BJ (cell line): ENCODE measurements around the gene FLCN. TPM values are rescaled to one million over a fixed set of nuclear protein-coding genes. Genes with fewer than 3 reads are reported as not detected.
"Not testable (repeated sequence)": the region's sequence is repeated elsewhere in the genome, so short reads cannot be mapped to it uniquely, and the experiment has no call there.

ENCODE experiments used
- CTCF ChIA-PET: fragments of 350-600 bp; formaldehyde crosslinking; extraction: SDS; loops from one replicate; lab custom pipeline; 2021; ENCODE audit warnings: antibody characterized with exemption, inconsistent platforms; lab: Yijun Ruan, JAX
- POLR2A ChIA-PET: fragments of 300-600 bp; sonication (Branson Sonifier 250); formaldehyde crosslinking; extraction: SDS; loops from one replicate; lab custom pipeline; 2021; ENCODE audit warnings: antibody characterized with exemption; lab: Charles Lee
- DNase-seq: peaks from one replicate; pipeline ENCODE4 v3.0.0-alpha.2; 2011; ENCODE audit warnings: low read depth
- H3K27me3 ChIP-seq: 2 replicates; pipeline ENCODE4 v1.6.0; 2011; ENCODE audit warnings: low read length; ENCODE audit not compliant: control insufficient read depth, insufficient read depth
- H3K36me3 ChIP-seq: 2 replicates; pipeline ENCODE4 v1.5.1; 2011; ENCODE audit warnings: low read length; ENCODE audit not compliant: control insufficient read depth, insufficient read depth
- H3K4me3 ChIP-seq: 2 replicates; pipeline ENCODE4 v1.5.1; 2011; ENCODE audit warnings: low read depth, mild to moderate bottlenecking, control low read depth, low read length
- polyA plus RNA-seq: library from polyadenylated mRNA; depleted of rRNA; stranded (reverse); fragments of >200 nt; gene quantifications from 2 replicates; pipeline ENCODE4 v1.2.3, GENCODE V29; 2011
- TF ChIP-seq, protein P1 (sequence below): IDR thresholded peaks from 2 replicates; pipeline ENCODE4 v1.5.1; 2011; ENCODE audit warnings: low read depth, mild to moderate bottlenecking, control low read depth, inconsistent platforms, low read length, moderate library complexity; ENCODE audit not compliant: insufficient read depth

The FLCN gene
- polyA plus RNA-seq, 1 experiment: 15.4 TPM

DNA sequence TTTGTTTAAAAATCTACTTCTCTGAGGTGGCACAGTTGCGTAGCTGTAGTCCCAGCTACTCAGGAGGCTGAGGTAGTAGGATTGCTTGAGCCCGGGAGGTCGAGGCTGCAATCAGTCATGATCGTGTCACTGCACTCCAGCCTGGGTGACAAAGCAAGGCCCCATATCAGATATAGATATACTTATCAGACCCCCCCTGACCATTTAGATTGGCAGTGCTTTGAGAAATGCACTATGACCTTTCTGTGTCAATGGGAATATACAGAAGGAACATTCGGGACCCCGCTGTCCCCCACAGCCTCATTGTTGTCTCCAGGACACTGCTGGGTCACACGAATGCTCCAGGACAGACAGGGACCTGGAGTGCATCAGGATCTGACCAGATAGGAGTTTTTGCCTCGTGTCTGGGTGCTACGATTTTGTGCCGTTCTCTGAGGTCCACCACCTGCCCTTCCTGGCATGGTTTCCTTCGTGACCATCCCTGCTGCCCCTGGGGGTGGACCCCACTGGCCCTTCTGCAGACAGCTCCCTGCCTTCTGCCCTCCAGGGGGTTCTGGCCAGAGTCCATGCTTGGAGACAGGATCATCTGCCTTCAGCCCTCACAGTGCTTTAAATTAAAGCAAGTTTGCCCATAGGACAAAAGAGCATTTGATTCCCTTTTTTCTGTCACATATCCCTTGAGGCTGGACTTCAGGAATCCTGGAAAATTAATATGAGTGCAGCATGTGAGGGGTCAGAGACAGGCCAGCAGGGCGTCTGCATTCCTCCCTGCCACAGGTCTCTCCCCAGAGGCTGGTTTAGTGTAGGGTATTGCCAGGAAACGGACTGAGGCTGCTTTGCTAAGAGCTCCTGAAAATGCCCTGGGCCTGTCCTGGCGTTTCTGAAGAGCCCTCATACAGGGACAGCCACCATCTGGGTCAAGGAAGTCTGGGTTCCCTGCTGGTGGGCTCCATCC is 50.1 kb downstream of the FLCN start:
- CTCF ChIA-PET: interaction anchor here (1.1 kb wide), 1 partner anchor 14 kb away, joined by 3 read pairs; no protein-coding TSS in a partner anchor
- Histone ChIP-seq H3K4me3 (no peak overlapping the region), H3K36me3 (peaks cover 21% of the 10 kb centered on the region), H3K27me3 (no peaks in the 10 kb centered on the region)
- POLR2A ChIA-PET: no interaction called here
- TF ChIP-seq, protein P1, sequence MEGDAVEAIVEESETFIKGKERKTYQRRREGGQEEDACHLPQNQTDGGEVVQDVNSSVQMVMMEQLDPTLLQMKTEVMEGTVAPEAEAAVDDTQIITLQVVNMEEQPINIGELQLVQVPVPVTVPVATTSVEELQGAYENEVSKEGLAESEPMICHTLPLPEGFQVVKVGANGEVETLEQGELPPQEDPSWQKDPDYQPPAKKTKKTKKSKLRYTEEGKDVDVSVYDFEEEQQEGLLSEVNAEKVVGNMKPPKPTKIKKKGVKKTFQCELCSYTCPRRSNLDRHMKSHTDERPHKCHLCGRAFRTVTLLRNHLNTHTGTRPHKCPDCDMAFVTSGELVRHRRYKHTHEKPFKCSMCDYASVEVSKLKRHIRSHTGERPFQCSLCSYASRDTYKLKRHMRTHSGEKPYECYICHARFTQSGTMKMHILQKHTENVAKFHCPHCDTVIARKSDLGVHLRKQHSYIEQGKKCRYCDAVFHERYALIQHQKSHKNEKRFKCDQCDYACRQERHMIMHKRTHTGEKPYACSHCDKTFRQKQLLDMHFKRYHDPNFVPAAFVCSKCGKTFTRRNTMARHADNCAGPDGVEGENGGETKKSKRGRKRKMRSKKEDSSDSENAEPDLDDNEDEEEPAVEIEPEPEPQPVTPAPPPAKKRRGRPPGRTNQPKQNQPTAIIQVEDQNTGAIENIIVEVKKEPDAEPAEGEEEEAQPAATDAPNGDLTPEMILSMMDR: no peak
- DNase-seq: no peak

DNA sequence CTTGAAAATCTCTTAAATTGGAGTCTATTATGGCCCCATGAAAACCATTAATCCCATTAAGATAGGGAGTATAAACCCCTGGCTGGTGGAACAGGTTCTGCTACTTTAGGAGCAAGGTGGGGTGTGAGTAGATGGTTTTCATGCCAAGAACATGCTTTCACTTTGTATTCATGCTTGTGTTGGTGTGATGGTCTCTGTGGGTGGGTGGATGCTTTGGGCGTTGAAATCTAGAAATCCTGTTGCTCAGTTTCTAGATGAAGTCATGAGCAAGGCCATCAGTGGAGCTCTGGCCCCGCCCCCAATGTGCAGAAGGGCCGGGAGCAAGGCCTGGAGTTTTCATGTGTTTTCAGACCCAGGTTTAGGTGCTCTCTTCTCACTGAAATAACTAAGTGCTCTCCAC is 50.9 kb downstream of the FLCN start:
- ChIA-PET CTCF (interaction anchor here (1.1 kb wide), 1 partner anchor 14 kb away, joined by 3 read pairs; no protein-coding TSS in a partner anchor), POLR2A (no interaction called here)
- no peak overlapping the region for H3K4me3 ChIP-seq
- peaks cover 21% of the 10 kb centered on the region for H3K36me3 ChIP-seq
- no peaks in the 10 kb centered on the region for H3K27me3 ChIP-seq
- TF ChIP-seq, protein P1: no peak
- DNase-seq: no peak

DNA sequence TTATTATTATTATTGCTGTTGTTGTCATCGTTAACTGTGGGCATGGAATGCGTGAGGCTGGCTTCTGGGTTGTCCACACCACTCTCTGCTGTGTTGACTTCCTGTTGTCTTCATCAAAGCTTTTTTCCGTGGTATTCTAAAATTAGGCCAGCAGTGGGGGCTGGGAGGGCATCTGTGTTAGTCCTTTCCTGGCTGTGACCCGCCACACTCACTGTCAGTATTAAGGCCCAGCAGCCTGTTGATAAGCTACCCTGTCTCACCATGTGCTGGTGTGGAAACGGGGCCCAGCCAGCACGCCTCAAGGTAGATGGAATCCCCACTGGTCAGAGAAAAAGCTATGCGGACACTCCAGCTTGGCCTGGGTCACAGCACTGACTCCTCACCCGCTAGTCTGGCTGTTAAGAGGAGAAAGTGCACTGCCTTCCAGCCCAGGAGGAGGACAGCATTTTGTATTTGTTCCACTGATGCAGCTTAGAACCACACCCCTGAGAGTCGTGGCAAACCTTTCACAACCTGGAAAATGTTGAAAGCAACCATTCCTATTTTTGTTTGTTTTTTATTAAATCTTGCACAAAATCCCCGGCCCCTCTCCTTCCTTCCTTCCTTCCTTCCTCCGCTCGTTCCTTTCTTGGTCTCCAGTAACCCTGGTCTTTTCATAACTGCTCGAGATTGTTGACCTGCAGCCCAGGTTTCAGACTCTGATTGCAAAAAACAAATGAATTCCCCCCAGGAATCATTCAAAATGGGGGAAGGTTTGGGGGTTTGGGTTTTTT is 51.8 kb downstream of the FLCN start:
- DNase-seq, POLR2A ChIA-PET, H3K27me3 ChIP-seq, H3K4me3 ChIP-seq: not testable (repeated sequence)
- peaks cover 28% of the 10 kb centered on the region for H3K36me3 ChIP-seq
- CTCF ChIA-PET: interaction anchor here (1.0 kb wide), 1 partner anchor 10 kb away, joined by 3 read pairs; no protein-coding TSS in a partner anchor

DNA sequence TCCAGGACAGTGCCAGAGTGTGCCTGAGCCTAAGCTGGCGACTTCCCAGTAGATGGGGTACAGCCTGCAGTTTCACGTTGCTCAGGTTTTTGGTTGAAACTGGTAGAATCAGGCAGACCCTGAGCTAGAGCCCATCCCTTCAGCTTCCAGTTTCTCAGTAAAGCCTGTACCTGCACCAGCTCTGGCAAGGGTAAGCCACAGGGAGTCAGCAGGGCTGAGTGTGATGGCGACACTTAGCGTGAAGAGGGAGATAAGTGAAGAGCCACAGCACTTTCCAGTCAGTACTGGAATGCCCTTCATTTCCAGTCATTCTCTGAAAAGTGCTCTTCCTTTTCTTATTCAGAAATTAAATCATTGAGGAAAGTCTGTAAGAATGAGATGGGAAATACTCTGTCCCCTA is 53.2 kb downstream of the FLCN start:
- CTCF ChIA-PET: no interaction called here
- POLR2A ChIA-PET: no interaction called here
- no peaks in the 10 kb centered on the region; the same call in 1 of the 2 replicates for H3K27me3 ChIP-seq
- peaks cover 32% of the 10 kb centered on the region for H3K36me3 ChIP-seq
- H3K4me3 ChIP-seq: no peak overlapping the region
- DNase-seq: no peak
- TF ChIP-seq, protein P1: no peak

DNA sequence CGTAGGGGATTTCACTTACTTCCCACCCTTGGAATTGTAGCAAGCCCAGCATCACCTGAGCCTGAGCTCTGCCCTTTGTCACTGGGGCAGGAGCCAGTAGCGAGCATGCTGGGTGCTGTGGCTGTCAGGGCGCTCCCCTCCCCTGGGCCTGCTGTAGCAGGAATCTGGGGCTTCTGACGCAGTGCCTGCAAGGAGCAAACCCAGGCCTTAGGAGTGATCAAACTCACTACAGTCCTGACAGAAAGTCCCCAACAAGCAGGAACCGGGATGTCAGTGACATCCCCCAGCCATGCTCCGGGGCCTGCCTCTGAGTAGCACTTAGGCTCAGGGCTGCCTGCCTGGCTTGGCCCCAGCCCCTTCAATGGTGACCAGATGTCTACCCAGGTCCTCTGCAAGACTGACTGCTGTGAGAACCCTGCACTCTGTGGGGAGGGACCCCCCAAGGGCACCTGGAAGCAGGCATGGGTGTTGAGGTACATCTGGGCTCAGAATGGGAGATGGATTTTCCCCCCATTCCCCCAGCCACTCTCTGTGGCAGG is 54.3 kb downstream of the FLCN start:
- peaks cover 41% of the 10 kb centered on the region for H3K36me3 ChIP-seq
- no peak overlapping the region for H3K4me3 ChIP-seq
- CTCF ChIA-PET: no interaction called here
- POLR2A ChIA-PET: no interaction called here
- DNase-seq: no peak
- TF ChIP-seq, protein P1: no peak
- H3K27me3 ChIP-seq: no peaks in the 10 kb centered on the region; the same call in 1 of the 2 replicates
